Fibroblast of pulmonary artery (primary cell): ENCODE data around the gene NDUFA9.

ENCODE experiments used
- DNase-seq: peaks from one replicate; pipeline ENCODE4 v3.0.0-alpha.2; 2010; ENCODE audit warnings: low read depth
- H3K4me3 ChIP-seq: replicated peaks from 2 replicates; pipeline ENCODE4 v1.5.1; 2011; ENCODE audit warnings: low read depth, mild to moderate bottlenecking, control low read depth, low read length, moderate library complexity
- CTCF ChIP-seq: IDR thresholded peaks from 2 replicates; pipeline ENCODE4 v1.5.1; 2011; ENCODE audit warnings: mild to moderate bottlenecking, control low read depth, low read length, inconsistent platforms; ENCODE audit errors: missing control alignments

NDUFA9 gene

GRCh38 chr12:4648501-4649357, at the start of gene NDUFA9, which contains the start of gene AKAP3:
Gene NDUFA9 (plus strand): TSS chr12:4649114. CDS start chr12:4649127, 13 bp downstream.
Gene AKAP3 (minus strand): TSS chr12:4649051. CDS start chr12:4638196, 10,855 bp downstream.
- TF ChIP-seq CTCF: no peak

GRCh38 chr12:4603421-4603820, 45.5 kb upstream of the NDUFA9 start:
- DNase-seq: no peak
- no peak for TF ChIP-seq CTCF
- H3K4me3 ChIP-seq: no peak overlapping the region

More at GRCh38 chr12:4648501-4649357, at the start of gene NDUFA9, which contains the start of gene AKAP3:
- H3K4me3 ChIP-seq: peak within 1 kb of the TSS; percentile 93
- peak; percentile 89 for DNase-seq

- no peak overlapping the region for H3K4me3 ChIP-seq
- TF ChIP-seq CTCF: no peak
- DNase-seq: no peak
These were observed 45.0 kb upstream of the NDUFA9 start for GRCh38 chr12:4603946-4604345.

GRCh38 chr12:4604684-4605193, 44.2 kb upstream of the NDUFA9 start:
- DNase-seq: peak; percentile 92
- TF ChIP-seq CTCF: peak; percentile 99
- peak overlapping the region; percentile 91 for H3K4me3 ChIP-seq

GRCh38 chr12:4607056-4607455, 41.9 kb upstream of the NDUFA9 start:
- H3K4me3 ChIP-seq: no peak overlapping the region
- peak; percentile 15 for DNase-seq
- no peak for TF ChIP-seq CTCF

GRCh38 chr12:4609071-4609470, 39.8 kb upstream of the NDUFA9 start:
- no peak for TF ChIP-seq CTCF
- peak; percentile 39 for DNase-seq

GRCh38 chr12:4610481-4610880, 38.4 kb upstream of the NDUFA9 start:
- no peak for DNase-seq
- TF ChIP-seq CTCF: no peak
- H3K4me3 ChIP-seq: no peak overlapping the region

More at GRCh38 chr12:4609071-4609470, 39.8 kb upstream of the NDUFA9 start:
- H3K4me3 ChIP-seq: no peak overlapping the region
